ENCODE results near the gene NBL1.
"Not testable (repeated sequence)": the region's sequence is repeated elsewhere in the genome, so short reads cannot be mapped to it uniquely, and the experiment has no call there.

Gene NBL1

GRCh38 chr1:19633106-19633505, 11.0 kb upstream of the NBL1 start:
- Histone ChIP-seq H2AFZ (ENCODE audit: insufficient read depth, low read length, poor library complexity) (no peak overlapping the region), H3K9ac (ENCODE audit: low read length) (no peak overlapping the region)

GRCh38 chr1:19635064-19635463, 9.0 kb upstream of the NBL1 start:
- not testable (repeated sequence) for H3K36me3 ChIP-seq (ENCODE audit: control insufficient read depth in 1 of 2, insufficient read depth in 2 of 2, low read length in 2 of 2); H3K4me2 ChIP-seq (ENCODE audit: low read length); H3K27me3 ChIP-seq (ENCODE audit: insufficient read depth, low read length); H3K79me2 ChIP-seq (ENCODE audit: control insufficient read depth, insufficient read depth, low read length, poor library complexity); H3K4me1 ChIP-seq (ENCODE audit: control insufficient read depth in 1 of 2, insufficient read depth in 2 of 2, low read length in 2 of 2); H3K23ac ChIP-seq (ENCODE audit: low read length); H4K91ac ChIP-seq (ENCODE audit: low read depth, low read length); H4K12ac ChIP-seq (ENCODE audit: low read depth, low read length); DNase-seq; H4K8ac ChIP-seq (ENCODE audit: low read depth, low read length); H2AK5ac ChIP-seq (ENCODE audit: low read length); H2BK5ac ChIP-seq (ENCODE audit: low read depth, low read length, poor library complexity); H3K14ac ChIP-seq (ENCODE audit: low read length); H3K79me1 ChIP-seq (ENCODE audit: low read length); H3K9me3 ChIP-seq (ENCODE audit: insufficient read depth, low read depth, low read length); H3K4me3 ChIP-seq (ENCODE audit: low read depth, low read length); H3K27ac ChIP-seq (ENCODE audit: low read depth, low read length); H2AFZ ChIP-seq (ENCODE audit: insufficient read depth, low read length, poor library complexity); H2BK12ac ChIP-seq (ENCODE audit: low read length); H3K9ac ChIP-seq (ENCODE audit: low read length); H3K4ac ChIP-seq (ENCODE audit: low read depth, low read length); H3K18ac ChIP-seq (ENCODE audit: low read length); H2BK120ac ChIP-seq (ENCODE audit: insufficient read depth, low read length, poor library complexity)
- WGBS (ENCODE audit: extremely low coverage, insufficient coverage, insufficient read length) = no CpG with 5 or more reads among the region's 9 CpGs

More at GRCh38 chr1:19633106-19633505, 11.0 kb upstream of the NBL1 start:
- H3K79me1 ChIP-seq (ENCODE audit: low read length) = no peaks in the 10 kb centered on the region
- H2BK5ac ChIP-seq (ENCODE audit: low read depth, low read length, poor library complexity) = no peak overlapping the region
- no peak overlapping the region for H3K4me3 ChIP-seq (ENCODE audit: low read depth, low read length)
- H3K27me3 ChIP-seq (ENCODE audit: insufficient read depth, low read length) = no peaks in the 10 kb centered on the region
- H3K4me1 ChIP-seq (ENCODE audit: control insufficient read depth in 1 of 2, insufficient read depth in 2 of 2, low read length in 2 of 2) = no peaks in the 10 kb centered on the region
- no peak overlapping the region for H3K27ac ChIP-seq (ENCODE audit: low read depth, low read length)
- no peak overlapping the region for H3K14ac ChIP-seq (ENCODE audit: low read length)
- WGBS (ENCODE audit: extremely low coverage, insufficient coverage, insufficient read length) = no CpG with 5 or more reads among the region's 2 CpGs
- H4K8ac ChIP-seq (ENCODE audit: low read depth, low read length) = no peak overlapping the region
- H3K4me2 ChIP-seq (ENCODE audit: low read length) = no peak overlapping the region
- no peak overlapping the region for H2BK12ac ChIP-seq (ENCODE audit: low read length)
- no peaks in the 10 kb centered on the region for H3K9me3 ChIP-seq (ENCODE audit: insufficient read depth, low read depth, low read length)
- no peak overlapping the region for H3K23ac ChIP-seq (ENCODE audit: low read length)
- DNase-seq = no peak
- no peaks in the 10 kb centered on the region for H3K36me3 ChIP-seq (ENCODE audit: control insufficient read depth in 1 of 2, insufficient read depth in 2 of 2, low read length in 2 of 2)
- H2BK120ac ChIP-seq (ENCODE audit: insufficient read depth, low read length, poor library complexity) = no peak overlapping the region
- no peak overlapping the region for H2AK5ac ChIP-seq (ENCODE audit: low read length)
- H3K18ac ChIP-seq (ENCODE audit: low read length) = no peak overlapping the region
- H4K12ac ChIP-seq (ENCODE audit: low read depth, low read length) = no peak overlapping the region
- no peaks in the 10 kb centered on the region for H3K79me2 ChIP-seq (ENCODE audit: control insufficient read depth, insufficient read depth, low read length, poor library complexity)
- H3K4ac ChIP-seq (ENCODE audit: low read depth, low read length) = no peak overlapping the region
- H4K91ac ChIP-seq (ENCODE audit: low read depth, low read length) = no peak overlapping the region

GRCh38 chr1:19635646-19636045, 8.5 kb upstream of the NBL1 start:
- Histone ChIP-seq H2AK5ac (ENCODE audit: low read length) (no peak overlapping the region), H3K4me2 (ENCODE audit: low read length) (no peak overlapping the region), H3K79me2 (ENCODE audit: control insufficient read depth, insufficient read depth, low read length, poor library complexity) (no peaks in the 10 kb centered on the region), H3K27me3 (ENCODE audit: insufficient read depth, low read length) (no peaks in the 10 kb centered on the region), H4K8ac (ENCODE audit: low read depth, low read length) (no peak overlapping the region), H2BK5ac (ENCODE audit: low read depth, low read length, poor library complexity) (no peak overlapping the region), H3K9ac (ENCODE audit: low read length) (no peak overlapping the region), H3K18ac (ENCODE audit: low read length) (no peak overlapping the region), H3K23ac (ENCODE audit: low read length) (no peak overlapping the region), H3K4me3 (ENCODE audit: low read depth, low read length) (no peak overlapping the region), H3K27ac (ENCODE audit: low read depth, low read length) (no peak overlapping the region), H2BK120ac (ENCODE audit: insufficient read depth, low read length, poor library complexity) (no peak overlapping the region), H3K14ac (ENCODE audit: low read length) (no peak overlapping the region), H3K4ac (ENCODE audit: low read depth, low read length) (no peak overlapping the region), H2AFZ (ENCODE audit: insufficient read depth, low read length, poor library complexity) (no peak overlapping the region), H2BK12ac (ENCODE audit: low read length) (no peak overlapping the region), H4K12ac (ENCODE audit: low read depth, low read length) (no peak overlapping the region), H3K4me1 (ENCODE audit: control insufficient read depth in 1 of 2, insufficient read depth in 2 of 2, low read length in 2 of 2) (peaks cover 0 to 1% of the 10 kb centered on the region in 2 experiments), H3K79me1 (ENCODE audit: low read length) (no peaks in the 10 kb centered on the region), H3K9me3 (ENCODE audit: insufficient read depth, low read depth, low read length) (no peaks in the 10 kb centered on the region), H4K91ac (ENCODE audit: low read depth, low read length) (no peak overlapping the region), H3K36me3 (ENCODE audit: control insufficient read depth in 1 of 2, insufficient read depth in 2 of 2, low read length in 2 of 2) (no peaks in the 10 kb centered on the region)
- peak; percentile 51 to 73 for DNase-seq
- no CpG with 5 or more reads among the region's 4 CpGs for WGBS (ENCODE audit: extremely low coverage, insufficient coverage, insufficient read length)

GRCh38 chr1:19636065-19636464, 8.0 kb upstream of the NBL1 start:
- DNase-seq = no peak
- H3K27me3 ChIP-seq (ENCODE audit: insufficient read depth, low read length) = no peaks in the 10 kb centered on the region
- no peak overlapping the region for H3K23ac ChIP-seq (ENCODE audit: low read length)
- no peak overlapping the region for H3K4me2 ChIP-seq (ENCODE audit: low read length)
- no peak overlapping the region for H4K91ac ChIP-seq (ENCODE audit: low read depth, low read length)
- H3K18ac ChIP-seq (ENCODE audit: low read length) = no peak overlapping the region
- no peak overlapping the region for H2AK5ac ChIP-seq (ENCODE audit: low read length)
- no peak overlapping the region for H3K9ac ChIP-seq (ENCODE audit: low read length)
- H3K4me1 ChIP-seq (ENCODE audit: control insufficient read depth in 1 of 2, insufficient read depth in 2 of 2, low read length in 2 of 2) = peaks cover 0 to 3% of the 10 kb centered on the region in 2 experiments
- no peak overlapping the region for H4K12ac ChIP-seq (ENCODE audit: low read depth, low read length)
- H3K14ac ChIP-seq (ENCODE audit: low read length) = no peak overlapping the region
- no peak overlapping the region for H3K4me3 ChIP-seq (ENCODE audit: low read depth, low read length)
- no peak overlapping the region for H2BK12ac ChIP-seq (ENCODE audit: low read length)
- H3K36me3 ChIP-seq (ENCODE audit: control insufficient read depth in 1 of 2, insufficient read depth in 2 of 2, low read length in 2 of 2) = no peaks in the 10 kb centered on the region
- no CpG with 5 or more reads among the region's 5 CpGs for whole genome bisulfite sequencing (ENCODE audit: extremely low coverage, insufficient coverage, insufficient read length)
- no peak overlapping the region for H2AFZ ChIP-seq (ENCODE audit: insufficient read depth, low read length, poor library complexity)
- H3K79me2 ChIP-seq (ENCODE audit: control insufficient read depth, insufficient read depth, low read length, poor library complexity) = no peaks in the 10 kb centered on the region
- H3K79me1 ChIP-seq (ENCODE audit: low read length) = no peaks in the 10 kb centered on the region
- H3K9me3 ChIP-seq (ENCODE audit: insufficient read depth, low read depth, low read length) = no peaks in the 10 kb centered on the region
- H3K4ac ChIP-seq (ENCODE audit: low read depth, low read length) = no peak overlapping the region
- H2BK120ac ChIP-seq (ENCODE audit: insufficient read depth, low read length, poor library complexity) = no peak overlapping the region
- no peak overlapping the region for H4K8ac ChIP-seq (ENCODE audit: low read depth, low read length)
- H2BK5ac ChIP-seq (ENCODE audit: low read depth, low read length, poor library complexity) = no peak overlapping the region
- no peak overlapping the region for H3K27ac ChIP-seq (ENCODE audit: low read depth, low read length)
